Hippocampal formation (tissue), 2 donors: Measurements from ENCODE around the gene OLIG2.
A peak's percentile ranks its signal among the peaks of the same experiment; 100 is the strongest.

Experiments used
- DNase-seq, 2 donors: peaks; one replicate each; lab custom pipeline; 2025; lab: John Stamatoyannopoulos, UW

Gene OLIG2

GRCh38 chr21:33033094-33033951 lies 7.6 kb downstream of the OLIG2 start:
- DNase-seq = no peak

DNA sequence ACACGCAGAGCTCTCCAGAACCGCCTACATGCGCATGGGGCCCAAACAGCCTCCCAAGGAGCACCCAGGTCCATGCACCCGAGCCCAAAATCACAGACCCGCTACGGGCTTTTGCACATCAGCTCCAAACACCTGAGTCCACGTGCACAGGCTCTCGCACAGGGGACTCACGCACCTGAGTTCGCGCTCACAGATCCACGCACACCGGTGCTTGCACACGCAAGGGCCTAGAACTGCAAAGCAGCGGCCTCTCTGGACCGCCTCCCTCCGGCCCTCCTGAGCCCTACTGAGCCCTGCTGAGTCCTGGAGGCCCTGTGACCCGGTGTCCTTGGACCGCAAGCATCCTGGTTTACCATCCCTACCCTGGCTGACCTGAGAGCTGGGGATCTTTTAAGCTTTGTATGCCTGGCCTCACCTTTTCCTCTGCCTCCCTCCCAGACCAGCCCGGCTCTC lies 8.3 kb downstream of the OLIG2 start:
- no peak for DNase-seq

DNA sequence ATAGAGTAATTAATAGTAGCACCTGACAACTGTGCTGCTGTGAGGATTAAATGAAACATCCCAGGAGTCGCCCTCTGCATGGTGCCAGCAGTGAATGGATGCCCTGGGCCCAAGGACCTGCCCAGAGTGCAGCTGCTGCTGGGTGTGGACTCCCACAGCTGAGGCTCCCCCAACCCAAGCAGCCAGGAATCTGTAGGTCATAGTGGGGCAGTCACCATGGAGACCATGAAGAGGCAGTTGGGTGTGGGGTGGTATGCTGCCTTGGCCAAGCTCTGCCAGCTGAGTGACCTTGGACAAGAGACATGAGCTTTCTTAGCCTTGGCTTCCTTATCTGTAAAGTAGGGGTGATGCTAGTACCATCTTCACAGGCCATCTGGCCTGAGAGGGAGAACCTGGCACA lies 9.4 kb downstream of the OLIG2 start:
- no peak for DNase-seq

DNA sequence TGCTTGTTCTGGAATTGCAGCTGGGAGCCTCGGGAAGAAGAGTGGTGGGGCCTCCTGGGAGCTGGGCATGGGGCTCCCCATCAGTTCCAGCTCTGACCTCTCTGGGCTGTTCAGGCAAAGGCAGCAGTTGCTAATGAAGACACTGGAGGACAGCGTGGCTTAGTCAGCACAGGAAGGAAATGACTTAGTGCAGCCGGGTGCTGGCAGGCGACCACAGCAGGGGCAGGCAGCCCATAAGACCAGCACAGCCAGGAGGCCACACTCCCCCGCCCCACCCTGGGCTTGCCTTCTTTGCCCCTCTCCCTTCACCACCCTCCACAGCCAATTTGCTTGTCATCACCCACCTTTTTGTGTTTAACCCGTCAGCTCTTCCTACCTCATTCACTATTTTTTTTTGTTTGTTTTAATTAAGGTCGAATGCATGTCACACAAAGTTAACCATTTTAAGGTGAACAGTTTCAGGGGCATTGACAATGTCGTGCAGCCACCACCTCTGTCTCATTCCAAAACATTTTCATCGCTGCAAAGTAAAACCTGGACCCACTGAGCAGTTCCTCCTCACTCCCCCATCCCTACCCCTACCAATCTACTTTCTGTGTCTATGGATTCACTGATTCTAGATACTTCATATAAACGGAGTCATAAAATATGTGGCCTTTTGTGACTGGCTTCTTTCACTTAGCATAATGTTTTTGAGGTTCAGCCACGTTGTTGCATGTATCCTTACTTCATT lies 10.9 kb downstream of the OLIG2 start:
- DNase-seq = no peak

GRCh38 chr21:33037501-33037900 lies 11.8 kb downstream of the OLIG2 start:
- no peak for DNase-seq

GRCh38 chr21:33039536-33039935 lies 13.8 kb downstream of the OLIG2 start:
- peak; percentile 83 to 88 for DNase-seq

DNA sequence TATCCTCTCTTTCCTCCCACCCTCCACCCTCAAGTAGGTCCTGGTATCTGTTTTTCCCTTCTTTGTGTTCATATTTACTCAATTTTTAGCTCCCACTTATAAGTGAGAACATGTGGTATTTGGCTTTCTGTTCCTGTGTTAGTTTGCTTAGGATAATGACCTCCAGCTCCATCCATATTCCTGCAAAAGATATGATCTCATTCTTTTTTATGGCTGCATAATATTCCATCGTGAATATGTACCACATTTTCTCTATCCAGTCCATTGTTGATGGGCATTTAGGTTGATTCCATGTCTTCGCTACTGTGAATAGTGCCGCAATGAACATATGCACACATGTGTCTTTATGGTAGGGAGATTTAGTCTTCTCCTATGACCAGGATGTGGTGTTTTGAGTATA lies 14.5 kb downstream of the OLIG2 start:
- DNase-seq = no peak

DNA sequence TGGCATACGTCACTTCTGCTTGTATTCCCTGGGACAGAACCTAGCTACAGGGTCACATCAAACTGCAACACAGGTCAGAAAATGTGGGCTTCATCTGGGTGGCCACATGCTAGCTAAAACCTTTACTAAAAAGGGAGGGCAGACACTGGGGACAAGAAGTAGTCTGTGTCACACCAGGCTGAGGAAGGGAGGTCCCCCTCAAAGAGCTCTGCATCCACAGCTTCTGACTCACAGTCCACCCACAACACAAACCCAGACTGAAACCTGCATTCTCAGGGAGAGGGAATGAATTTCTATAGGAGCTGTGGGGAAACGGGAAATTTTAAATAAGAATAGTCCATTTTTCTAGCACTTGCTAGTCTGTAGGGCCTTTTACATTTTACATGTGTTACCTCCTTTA lies 16.2 kb downstream of the OLIG2 start:
- no peak for DNase-seq

- no peak for DNase-seq
Measured at GRCh38 chr21:33042812-33043211, 17.1 kb downstream of the OLIG2 start.

- DNase-seq = no peak
Measured at GRCh38 chr21:33046455-33046854, 20.7 kb downstream of the OLIG2 start.

- DNase-seq = no peak
Measured at GRCh38 chr21:33047231-33047630, 21.5 kb downstream of the OLIG2 start.

DNA sequence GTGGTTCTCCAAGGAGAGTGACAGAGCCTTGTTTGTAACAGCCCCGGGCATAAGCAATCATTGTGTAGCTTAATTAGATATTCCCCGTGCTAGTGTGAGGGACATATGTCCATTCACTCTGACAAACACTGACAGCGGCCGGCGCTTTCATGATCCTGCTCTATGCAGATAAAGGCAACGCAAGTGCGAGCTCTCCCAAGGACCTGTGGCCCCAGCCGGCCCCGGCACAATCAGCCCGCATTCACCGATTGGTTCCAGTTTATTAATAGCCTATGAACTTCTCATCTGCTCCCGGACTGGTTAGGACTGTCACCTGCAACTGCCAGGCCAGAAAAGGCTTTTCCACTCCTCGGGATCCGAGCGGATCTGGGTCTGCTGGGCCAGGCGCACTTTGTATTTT lies 26.2 kb downstream of the OLIG2 start:
- DNase-seq = peak; percentile 27 to 52

- no peak for DNase-seq
Measured at GRCh38 chr21:33053951-33054350, 28.2 kb downstream of the OLIG2 start.

- no peak for DNase-seq
Measured at GRCh38 chr21:33055991-33056390, 30.3 kb downstream of the OLIG2 start.

DNA sequence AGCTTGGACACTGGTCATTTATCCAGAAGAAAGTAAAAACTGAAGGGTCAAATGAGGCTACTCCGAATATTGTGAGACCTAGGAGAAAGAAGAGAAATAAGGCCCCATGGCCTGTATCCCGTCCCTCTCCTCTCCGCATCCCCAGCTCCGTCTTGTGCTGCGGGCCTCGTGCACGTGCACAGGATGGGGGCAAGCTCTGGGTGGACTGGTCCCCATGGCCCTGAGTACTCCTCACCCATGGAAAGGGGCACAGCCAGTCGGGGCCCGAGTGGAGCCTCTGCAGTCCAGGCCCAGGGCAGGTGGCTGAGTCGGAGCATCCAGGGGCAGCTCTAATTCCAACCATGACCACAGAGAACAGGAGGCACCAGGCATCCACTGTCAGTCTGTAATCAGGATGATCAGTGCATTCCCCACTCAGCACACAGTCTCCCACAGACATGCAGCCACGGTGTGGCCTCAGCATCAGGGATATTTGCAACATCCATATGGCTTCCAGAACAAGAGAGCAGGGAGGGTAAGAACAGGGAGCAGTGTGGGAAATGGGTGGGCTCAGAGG lies 31.7 kb downstream of the OLIG2 start:
- no peak for DNase-seq

- DNase-seq = peak in 1 of 2 donors; percentile 61
Measured at GRCh38 chr21:33058527-33058926, 32.8 kb downstream of the OLIG2 start.

- DNase-seq = no peak
Measured at GRCh38 chr21:33058957-33059356, 33.2 kb downstream of the OLIG2 start.

GRCh38 chr21:33059380-33059841 lies 33.7 kb downstream of the OLIG2 start:
- peak in 1 of 2 donors; percentile 41 for DNase-seq

DNA sequence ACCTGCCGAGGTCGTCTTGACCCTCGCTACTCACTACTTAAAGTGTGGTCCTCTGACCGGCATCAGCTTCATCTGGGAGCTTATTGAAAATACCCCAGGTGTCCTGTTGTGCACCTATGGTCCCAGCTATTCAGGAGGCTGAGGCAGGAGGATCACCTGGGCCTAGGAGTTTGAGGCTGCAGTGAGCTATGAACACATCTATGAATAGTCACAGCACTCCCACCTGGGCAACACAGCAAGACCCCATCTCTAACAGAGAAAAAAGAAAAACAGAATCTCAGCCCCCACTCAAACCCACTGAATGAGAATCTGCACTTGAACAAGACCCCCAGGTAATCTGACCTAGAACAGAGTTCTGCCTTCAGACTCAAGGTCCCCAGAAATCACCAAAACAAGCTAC lies 35.5 kb downstream of the OLIG2 start:
- no peak for DNase-seq

- no peak for DNase-seq
Measured at GRCh38 chr21:33063375-33063883, 37.7 kb downstream of the OLIG2 start.

DNA sequence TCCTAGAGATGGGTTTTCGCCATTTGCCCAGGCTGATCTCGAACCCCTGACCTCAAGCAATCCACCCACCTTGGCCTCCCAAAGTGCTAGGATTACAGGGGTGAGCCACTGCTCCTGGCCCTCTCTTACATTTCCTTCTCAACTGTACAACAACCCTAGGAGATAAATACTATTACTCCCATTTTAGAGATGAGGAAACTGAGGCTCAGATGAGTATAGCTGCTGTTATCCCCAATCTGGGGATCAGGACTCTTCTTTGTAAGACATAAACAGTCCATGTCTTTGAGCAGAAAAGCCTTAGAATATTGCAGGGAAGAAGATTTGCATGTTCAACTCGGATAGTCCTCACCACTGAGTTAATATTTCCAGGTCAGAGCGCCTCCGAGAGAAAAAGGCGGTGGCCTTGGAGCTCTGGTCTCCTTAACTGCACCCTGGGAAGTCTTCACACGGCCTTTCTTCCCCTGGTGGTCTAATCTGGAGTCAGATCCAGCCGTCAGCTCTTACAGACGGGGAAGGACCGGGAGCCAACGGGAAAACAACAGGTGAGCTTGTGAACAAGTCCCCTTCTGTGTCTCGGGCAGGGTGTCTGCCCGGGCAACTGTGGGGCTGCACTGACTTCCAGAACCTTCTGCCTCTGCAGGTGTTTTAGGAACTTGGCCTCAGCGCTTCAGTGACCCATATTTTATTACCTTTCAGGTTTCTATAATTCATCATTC lies 38.3 kb downstream of the OLIG2 start:
- DNase-seq = no peak
